H9 (cell line): ENCODE results near the gene CHURC1. TPM values are rescaled to one million over a fixed set of nuclear protein-coding genes. Genes with fewer than 3 reads are reported as not detected.

Experiments
- DNase-seq: peaks from one replicate; pipeline ENCODE4 v3.0.0-alpha.2; 2017
- H2AFZ ChIP-seq: one replicate; pipeline ENCODE4 v1.6.1; 2013; ENCODE audit warnings: mild to moderate bottlenecking, low read length, control low read depth, moderate library complexity
- H2AK5ac ChIP-seq: 2 replicates; pipeline ENCODE4 v1.6.1; 2013; ENCODE audit warnings: low read length, control low read depth, mixed read lengths; ENCODE audit not compliant: insufficient read length
- H2BK120ac ChIP-seq: one replicate; pipeline ENCODE4 v1.6.1; 2013; ENCODE audit warnings: low read depth, mild to moderate bottlenecking, low read length, control low read depth, inconsistent platforms; ENCODE audit not compliant: poor library complexity, severe bottlenecking
- H2BK12ac ChIP-seq: 2 replicates; pipeline ENCODE4 v1.6.1; 2013; ENCODE audit warnings: low read length, control low read depth, mixed read lengths, low read depth; ENCODE audit not compliant: insufficient read length
- H2BK15ac ChIP-seq: 2 replicates; pipeline ENCODE4 v1.6.1; 2013; ENCODE audit warnings: low read depth, low read length, control low read depth
- H2BK20ac ChIP-seq: one replicate; pipeline ENCODE4 v1.6.1; 2013; ENCODE audit warnings: low read depth, mild to moderate bottlenecking, low read length, control low read depth, inconsistent platforms; ENCODE audit not compliant: poor library complexity, severe bottlenecking
- H2BK5ac ChIP-seq: 2 replicates; pipeline ENCODE4 v1.6.1; 2013; ENCODE audit warnings: low read length, control low read depth, mixed read lengths; ENCODE audit not compliant: insufficient read length
- H3K14ac ChIP-seq: 2 replicates; pipeline ENCODE4 v1.6.1; 2013; ENCODE audit warnings: low read length, control low read depth; ENCODE audit not compliant: insufficient read depth
- H3K18ac ChIP-seq: 2 replicates; pipeline ENCODE4 v1.6.1; 2013; ENCODE audit warnings: low read depth, mild to moderate bottlenecking, mixed read lengths, low read length, control low read depth; ENCODE audit not compliant: insufficient read length
- H3K23ac ChIP-seq: 2 replicates; pipeline ENCODE4 v1.6.1; 2013; ENCODE audit warnings: low read length, control low read depth, mixed read lengths, low read depth; ENCODE audit not compliant: insufficient read length
- H3K23me2 ChIP-seq: 2 replicates; pipeline ENCODE4 v1.6.1; 2013; ENCODE audit warnings: low read depth, mild to moderate bottlenecking, mixed read lengths, low read length, control low read depth; ENCODE audit not compliant: insufficient read length, poor library complexity, severe bottlenecking
- H3K27ac ChIP-seq: 2 replicates; pipeline ENCODE4 v1.5.1; 2013; ENCODE audit warnings: low read length, control low read depth, mixed read lengths, low read depth; ENCODE audit not compliant: insufficient read length
- H3K27me3 ChIP-seq: 2 replicates; pipeline ENCODE4 v1.6.1; 2013; ENCODE audit warnings: low read length, control low read depth, inconsistent platforms; ENCODE audit not compliant: insufficient read depth
- H3K4ac ChIP-seq: 2 replicates; pipeline ENCODE4 v1.6.1; 2013; ENCODE audit warnings: low read depth, mild to moderate bottlenecking, control low read depth, inconsistent platforms, low read length, moderate library complexity
- H3K4me1 ChIP-seq: 2 replicates; pipeline ENCODE4 v1.6.1; 2013; ENCODE audit warnings: low read length, control low read depth, inconsistent platforms; ENCODE audit not compliant: insufficient read depth
- H3K4me2 ChIP-seq: 2 replicates; pipeline ENCODE4 v1.6.1; 2013; ENCODE audit warnings: low read length, control low read depth, mixed read lengths; ENCODE audit not compliant: insufficient read length, insufficient read depth
- H3K56ac ChIP-seq: 2 replicates; pipeline ENCODE4 v1.6.1; 2013; ENCODE audit warnings: low read depth, mild to moderate bottlenecking, mixed read lengths, low read length, control low read depth; ENCODE audit not compliant: insufficient read length
- H3K79me1 ChIP-seq: 2 replicates; pipeline ENCODE4 v1.6.1; 2013; ENCODE audit warnings: low read depth, mild to moderate bottlenecking, moderate library complexity, low read length, control low read depth, inconsistent platforms; ENCODE audit not compliant: insufficient read depth, poor library complexity, severe bottlenecking
- H3K79me2 ChIP-seq: 2 replicates; pipeline ENCODE4 v1.6.1; 2013; ENCODE audit warnings: low read length, control low read depth, inconsistent platforms; ENCODE audit not compliant: insufficient read depth
- H3K9ac ChIP-seq: 2 replicates; pipeline ENCODE4 v1.6.1; 2013; ENCODE audit warnings: low read length, control low read depth, mixed read lengths; ENCODE audit not compliant: insufficient read length; ENCODE audit errors: extremely low read depth
- H3K9me3 ChIP-seq: one replicate; pipeline ENCODE4 v1.6.1; 2013; ENCODE audit warnings: low read depth, low read length, inconsistent platforms; ENCODE audit not compliant: control insufficient read depth
- H3T11ph ChIP-seq: one replicate; pipeline ENCODE4 v1.6.1; 2013; ENCODE audit warnings: mild to moderate bottlenecking, low read length, control low read depth, inconsistent platforms
- H4K20me1 ChIP-seq: one replicate; pipeline ENCODE4 v1.6.1; 2013; ENCODE audit not compliant: control insufficient read depth, insufficient read length, insufficient read depth
- H4K5ac ChIP-seq: 2 replicates; pipeline ENCODE4 v1.6.1; 2013; ENCODE audit warnings: low read depth, mild to moderate bottlenecking, mixed read lengths, low read length, control low read depth; ENCODE audit not compliant: insufficient read length
- H4K8ac ChIP-seq: replicated peaks from 2 replicates; pipeline ENCODE4 v1.6.1; 2013; ENCODE audit warnings: low read length, control low read depth, mixed read lengths, low read depth; ENCODE audit not compliant: insufficient read length
- H4K91ac ChIP-seq: 2 replicates; pipeline ENCODE4 v1.6.1; 2013; ENCODE audit warnings: low read depth, mild to moderate bottlenecking, moderate library complexity, mixed read lengths, low read length, control low read depth; ENCODE audit not compliant: insufficient read length
- H3K27ac Mint-ChIP-seq, 3 experiments: 2 replicates in 2 of 3; 3 replicates in 1 of 3; pipeline ENCODE4 v1.8.0; 2020 to 2021; ENCODE audit warnings: mixed read lengths in 3 of 3, mild to moderate bottlenecking in 1 of 3, moderate library complexity in 1 of 3
- H3K27me3 Mint-ChIP-seq: 2 replicates; pipeline ENCODE4 v1.8.0; 2021; ENCODE audit warnings: low read depth, mild to moderate bottlenecking, moderate library complexity, mixed read lengths
- H3K36me3 Mint-ChIP-seq, 3 experiments: 2 replicates in 2 of 3; 3 replicates in 1 of 3; pipeline ENCODE4 v1.8.0; 2020 to 2021; ENCODE audit warnings: low read depth in 3 of 3, mixed read lengths in 3 of 3; ENCODE audit not compliant: insufficient read depth in 1 of 3
- H3K4me1 Mint-ChIP-seq, 2 experiments: 2 replicates each; pipeline ENCODE4 v1.8.0; 2020; ENCODE audit warnings: mixed read lengths in 2 of 2
- H3K4me3 Mint-ChIP-seq, 2 experiments: 2 replicates in 1 of 2; 3 replicates in 1 of 2; pipeline ENCODE4 v1.8.0; 2020 to 2021; ENCODE audit warnings: mild to moderate bottlenecking in 2 of 2, mixed read lengths in 2 of 2, moderate library complexity in 1 of 2
- H3K9me3 Mint-ChIP-seq, 2 experiments: 2 replicates in 1 of 2; 3 replicates in 1 of 2; pipeline ENCODE4 v1.8.0; 2020; ENCODE audit warnings: mild to moderate bottlenecking in 2 of 2, mixed read lengths in 2 of 2, moderate library complexity in 1 of 2
- CTCF ChIP-seq: fragments of 200-600 bp; sonication (generic); conservative IDR thresholded peaks from 3 replicates; pipeline ENCODE4 v1.8.0; 2021; ENCODE audit warnings: antibody characterized with exemption, mild to moderate bottlenecking
- WGBS: extraction: QIAGEN DNeasy Blood & Tissue Kit; methylation state at CpG from one replicate; pipeline ENCODE4 v1.1.7; 2013; ENCODE audit warnings: missing lambda C conversion rate, low lambda C conversion rate, mixed read lengths; ENCODE audit not compliant: insufficient read length; ENCODE audit errors: extremely low coverage; 5-methylcytosine and 5-hydroxymethylcytosine counted together
- total RNA-seq: library from RNA; stranded (reverse); gene quantifications from 2 replicates; pipeline ENCODE4 v1.2.1, GENCODE V29; 2021

Gene CHURC1
- total RNA-seq, 1 experiment from 2014 or later = 58.7 TPM

GRCh38 chr14:64943556-64943955 lies 29.3 kb downstream of the CHURC1 start:
- no peak overlapping the region for H3K4me2 ChIP-seq
- H2BK15ac ChIP-seq = no peak overlapping the region
- no peak overlapping the region for H2AFZ ChIP-seq
- no peaks in the 10 kb centered on the region for H3K79me1 ChIP-seq
- H3K9me3 Mint-ChIP-seq = no peaks in the 10 kb centered on the region
- no peaks in the 10 kb centered on the region for H3K23me2 ChIP-seq
- H3K4me1 ChIP-seq = peaks cover 2% of the 10 kb centered on the region; the same call in 1 of the 2 replicates
- H3K4me1 Mint-ChIP-seq = peaks cover 24 to 27% of the 10 kb centered on the region in 2 experiments
- TF ChIP-seq CTCF = no peak
- no peak for DNase-seq
- H2BK120ac ChIP-seq = no peak overlapping the region
- H3K27ac ChIP-seq = no peak overlapping the region
- H2BK12ac ChIP-seq = no peak overlapping the region
- no peak overlapping the region for H3K23ac ChIP-seq
- no peak overlapping the region for H4K5ac ChIP-seq
- no peak overlapping the region for H3K9ac ChIP-seq
- H2BK5ac ChIP-seq = no peak overlapping the region
- H3K9me3 ChIP-seq = no peaks in the 10 kb centered on the region
- H4K20me1 ChIP-seq = no peaks in the 10 kb centered on the region
- no peaks in the 10 kb centered on the region for H3K79me2 ChIP-seq
- H4K91ac ChIP-seq = no peak overlapping the region
- H3K36me3 Mint-ChIP-seq = peaks cover 10 to 35% (median 26%) of the 10 kb centered on the region in 3 experiments
- no peak overlapping the region for H3K18ac ChIP-seq
- no peak overlapping the region for H3K4ac ChIP-seq
- H3K27ac Mint-ChIP-seq = 0 out of 7 replicates have a peak overlapping the region, but pooled peaks of 2 of the 3 experiments have one; percentile 3 to 31
- no peaks in the 10 kb centered on the region for H3K27me3 ChIP-seq
- H3T11ph ChIP-seq = no peak overlapping the region
- H3K56ac ChIP-seq = no peak overlapping the region
- no peak overlapping the region for H3K4me3 Mint-ChIP-seq
- H3K27me3 Mint-ChIP-seq = no peaks in the 10 kb centered on the region
- no peak overlapping the region for H2AK5ac ChIP-seq
- H2BK20ac ChIP-seq = no peak overlapping the region
- H3K14ac ChIP-seq = no peak overlapping the region; the same call in 1 of the 2 replicates
- no CpG with 5 or more reads among the region's 6 CpGs for WGBS
- H4K8ac ChIP-seq = no peak overlapping the region
